Epithelial cell of esophagus (primary cell): ENCODE measurements around the gene MYO9A.

ENCODE experiments used
- DNase-seq: peaks from one replicate; pipeline ENCODE4 v3.0.0; 2010; ENCODE audit warnings: low read depth
- H3K4me3 ChIP-seq: 2 replicates; pipeline ENCODE4 v1.5.1; 2011; ENCODE audit warnings: mild to moderate bottlenecking, low read length, control low read depth
- CTCF ChIP-seq: IDR thresholded peaks from 2 replicates; pipeline ENCODE4 v1.5.1; 2011; ENCODE audit warnings: low read depth, mild to moderate bottlenecking, low read length, control low read depth, inconsistent platforms; ENCODE audit not compliant: insufficient read depth; ENCODE audit errors: missing control alignments

The MYO9A gene

GRCh38 chr15:71800190-71800589 is 317.8 kb downstream of the MYO9A start:
- no peak for DNase-seq
- H3K4me3 ChIP-seq, result no peak overlapping the region
- TF ChIP-seq CTCF, result no peak

- no peak overlapping the region for H3K4me3 ChIP-seq
- no peak for TF ChIP-seq CTCF
- DNase-seq, result no peak
These were observed 319.3 kb downstream of the MYO9A start for GRCh38 chr15:71798641-71799040.

- no peak overlapping the region for H3K4me3 ChIP-seq
- TF ChIP-seq CTCF, result no peak
- peak; percentile 94 for DNase-seq
These were observed 325.4 kb downstream of the MYO9A start for GRCh38 chr15:71792521-71792920.

GRCh38 chr15:71791975-71792374 is 326.0 kb downstream of the MYO9A start:
- DNase-seq, result no peak
- no peak overlapping the region for H3K4me3 ChIP-seq
- no peak for TF ChIP-seq CTCF

- no peak for TF ChIP-seq CTCF
- no peak overlapping the region for H3K4me3 ChIP-seq
- peak; percentile 85 for DNase-seq
These were observed 327.9 kb downstream of the MYO9A start for GRCh38 chr15:71790081-71790480.

GRCh38 chr15:71789616-71790015 is 328.3 kb downstream of the MYO9A start:
- H3K4me3 ChIP-seq, result no peak overlapping the region
- DNase-seq, result no peak
- no peak for TF ChIP-seq CTCF

- no peak for DNase-seq
- no peak for TF ChIP-seq CTCF
- H3K4me3 ChIP-seq, result no peak overlapping the region
These were observed 329.0 kb downstream of the MYO9A start for GRCh38 chr15:71788646-71789579.
